Measurements from ENCODE around the gene TPRG1.

Gene TPRG1

GRCh38 chr3:189363590-189364255 lies 192.0 kb downstream of the TPRG1 start:
- no peak for DNase-seq

GRCh38 chr3:189365609-189366564 lies 194.1 kb downstream of the TPRG1 start:
- no peak for DNase-seq

DNA sequence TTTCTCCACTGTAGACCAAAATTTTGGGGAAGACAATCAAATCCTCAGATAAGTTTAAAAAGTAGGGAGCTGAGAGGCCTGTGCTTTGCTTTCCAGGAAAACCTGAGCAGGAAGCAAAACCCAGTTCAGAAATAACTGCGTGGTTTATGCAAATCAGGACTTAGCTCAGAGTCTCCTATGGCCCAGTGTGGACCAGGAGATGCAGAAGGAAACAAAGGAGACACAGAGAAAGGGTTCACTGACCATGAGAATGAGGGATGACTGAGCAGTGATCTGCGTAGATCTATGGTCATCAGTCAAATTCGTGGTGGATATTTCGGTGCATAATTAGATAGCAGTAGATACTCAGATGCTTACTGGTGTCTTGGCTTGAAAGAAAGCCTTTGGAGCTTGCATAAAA lies 196.6 kb downstream of the TPRG1 start:
- no peak for DNase-seq

DNA sequence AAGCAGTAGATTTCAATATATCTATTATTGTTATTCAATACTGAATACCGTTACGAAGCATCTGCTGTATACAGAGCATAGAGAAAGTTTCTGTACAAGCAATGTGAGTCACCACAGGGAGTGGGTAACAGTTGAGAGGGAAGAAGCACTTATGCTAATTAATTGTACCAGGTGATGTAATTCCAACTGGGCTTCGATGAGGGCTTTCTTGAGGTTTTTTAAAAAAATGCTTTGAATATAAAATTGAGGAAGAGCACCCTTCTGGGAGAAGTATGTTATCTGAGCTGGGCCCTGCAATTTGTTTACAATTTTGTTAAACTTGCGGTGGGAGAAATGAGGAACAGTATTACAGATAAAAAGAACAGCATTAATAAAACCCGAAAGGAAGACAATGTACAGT lies 197.9 kb downstream of the TPRG1 start:
- no peak for DNase-seq

DNA sequence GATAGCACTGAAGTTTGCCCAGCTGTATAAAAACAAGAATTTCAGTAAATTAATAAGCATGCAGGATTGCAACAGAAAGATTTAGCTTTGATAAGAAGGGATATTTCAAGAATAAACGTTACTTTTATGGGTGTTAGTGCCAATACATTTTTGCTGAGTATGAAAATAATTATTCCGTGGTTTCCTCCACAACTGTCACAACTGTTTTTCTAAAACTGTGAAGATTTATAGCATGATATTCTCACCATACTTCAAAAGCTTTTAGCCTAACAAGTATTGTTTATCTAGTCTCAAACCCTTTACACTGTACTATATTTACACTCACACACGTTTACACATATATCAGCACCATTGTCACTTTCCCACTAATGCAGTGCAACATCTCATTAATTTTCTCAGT lies 200.5 kb downstream of the TPRG1 start:
- no peak for DNase-seq

Data from COR-L47 (cell line).